IMR-90 (cell line): ENCODE results near the gene CLDN11. TPM values are rescaled to one million over a fixed set of nuclear protein-coding genes. Genes with fewer than 3 reads are reported as not detected.

ENCODE experiments used
- ATAC-seq: fragments of 200-7000 bp; cut with Tn5 transposase; 2 replicates; pipeline ENCODE4 v1.9.1; 2020; ENCODE audit warnings: low read depth, mild to moderate bottlenecking, moderate library complexity
- BruUV-seq: library from RNA; stranded (reverse); fragments of 400-500 nt; replicated peaks from 2 replicates; lab custom pipeline; 2021; lab: Mats Ljungman, UMichigan
- CTCF ChIA-PET: fragments of 300-600 bp; formaldehyde crosslinking; extraction: SDS; loops from one replicate; lab custom pipeline; 2021; ENCODE audit warnings: antibody characterized with exemption; lab: Yijun Ruan, JAX
- POLR2A ChIA-PET: fragments of 300-600 bp; sonication (Branson Sonifier 250); formaldehyde crosslinking; loops from one replicate; lab custom pipeline; 2022; ENCODE audit warnings: antibody characterized with exemption; ENCODE audit not compliant: unreplicated experiment; lab: Charles Lee
- DNase-seq: peaks from one replicate; pipeline ENCODE4 v3.0.0; 2013
- H2AFZ ChIP-seq: replicated peaks from 2 replicates; pipeline ENCODE3; 2013; ENCODE audit warnings: low read length, mild to moderate bottlenecking; ENCODE audit not compliant: poor library complexity
- H2AK5ac ChIP-seq: 2 replicates; pipeline ENCODE4 v1.6.1; 2013; ENCODE audit warnings: low read depth, low read length, inconsistent platforms
- H2AK9ac ChIP-seq: replicated peaks from 2 replicates; pipeline ENCODE3; 2013; ENCODE audit warnings: mild to moderate bottlenecking, low read depth, low read length, moderate library complexity; ENCODE audit not compliant: poor library complexity
- H2BK120ac ChIP-seq: 2 replicates; pipeline ENCODE4 v1.6.1; 2013; ENCODE audit warnings: low read depth, low read length, inconsistent platforms
- H2BK15ac ChIP-seq: 3 replicates; pipeline ENCODE4 v1.6.1; 2013; ENCODE audit warnings: low read depth, low read length, inconsistent platforms
- H2BK20ac ChIP-seq: 2 replicates; pipeline ENCODE4 v1.6.1; 2013; ENCODE audit warnings: low read depth, mild to moderate bottlenecking, inconsistent platforms, low read length, moderate library complexity
- H2BK5ac ChIP-seq: 2 replicates; pipeline ENCODE4 v1.6.1; 2013; ENCODE audit warnings: mild to moderate bottlenecking, low read depth, low read length, inconsistent platforms; ENCODE audit not compliant: poor library complexity, severe bottlenecking
- H3K14ac ChIP-seq: replicated peaks from 2 replicates; pipeline ENCODE4 v1.6.1; 2013; ENCODE audit warnings: low read depth, low read length, inconsistent platforms
- H3K18ac ChIP-seq: 2 replicates; pipeline ENCODE4 v1.6.1; 2013; ENCODE audit warnings: low read depth, low read length, control low read depth
- H3K23ac ChIP-seq: 2 replicates; pipeline ENCODE4 v1.6.1; 2013; ENCODE audit warnings: low read depth, low read length, inconsistent platforms
- H3K27ac ChIP-seq: 2 replicates; pipeline ENCODE4 v1.5.1; 2013; ENCODE audit warnings: mild to moderate bottlenecking, control low read depth, low read length; ENCODE audit not compliant: insufficient read depth
- H3K27me3 ChIP-seq: 2 replicates; pipeline ENCODE4 v1.6.1; 2013; ENCODE audit warnings: low read length; ENCODE audit not compliant: control insufficient read depth, insufficient read depth
- H3K36me3 ChIP-seq: 2 replicates; pipeline ENCODE4 v1.6.1; 2013; ENCODE audit warnings: low read length, mixed read lengths; ENCODE audit not compliant: control insufficient read depth, insufficient read depth
- H3K4ac ChIP-seq: 2 replicates; pipeline ENCODE4 v1.6.1; 2013; ENCODE audit warnings: low read depth, low read length, inconsistent platforms
- H3K4me1 ChIP-seq: 2 replicates; pipeline ENCODE4 v1.6.1; 2013; ENCODE audit warnings: low read length, mixed read lengths; ENCODE audit not compliant: control insufficient read depth, insufficient read depth
- H3K4me2 ChIP-seq: 2 replicates; pipeline ENCODE4 v1.6.1; 2013; ENCODE audit warnings: low read depth, mild to moderate bottlenecking, control low read depth, low read length, moderate library complexity
- H3K4me3 ChIP-seq: 2 replicates; pipeline ENCODE4 v1.5.1; 2013; ENCODE audit warnings: low read depth, mild to moderate bottlenecking, control low read depth, low read length, moderate library complexity; ENCODE audit not compliant: insufficient read depth
- H3K56ac ChIP-seq: 2 replicates; pipeline ENCODE4 v1.6.1; 2013; ENCODE audit warnings: low read length, inconsistent platforms; ENCODE audit not compliant: insufficient read depth; ENCODE audit errors: extremely low read depth
- H3K79me1 ChIP-seq, 2 experiments: 2 replicates each; pipeline ENCODE4 v1.6.1; 2013; ENCODE audit warnings: low read length in 2 of 2, inconsistent platforms in 1 of 2, low read depth in 1 of 2
- H3K9ac ChIP-seq: 2 replicates; pipeline ENCODE4 v1.6.1; 2013; ENCODE audit warnings: low read depth, low read length, control low read depth
- H3K9me1 ChIP-seq: 2 replicates; pipeline ENCODE4 v1.6.1; 2013; ENCODE audit warnings: low read length, inconsistent platforms; ENCODE audit not compliant: insufficient read depth
- H3K9me3 ChIP-seq: 2 replicates; pipeline ENCODE4 v1.6.1; 2013; ENCODE audit warnings: low read length; ENCODE audit not compliant: control insufficient read depth, insufficient read depth
- H4K20me1 ChIP-seq: 2 replicates; pipeline ENCODE4 v1.6.1; 2013; ENCODE audit warnings: low read length, inconsistent platforms; ENCODE audit not compliant: insufficient read depth
- H4K5ac ChIP-seq: 2 replicates; pipeline ENCODE4 v1.6.1; 2013; ENCODE audit warnings: mild to moderate bottlenecking, low read depth, low read length, control low read depth
- H4K8ac ChIP-seq, 2 experiments: 2 replicates each; pipeline ENCODE4 v1.6.1; 2013; ENCODE audit warnings: low read depth in 2 of 2, low read length in 2 of 2, control low read depth in 1 of 2, inconsistent platforms in 1 of 2
- H4K91ac ChIP-seq: 2 replicates; pipeline ENCODE4 v1.6.1; 2013; ENCODE audit warnings: low read depth, low read length, inconsistent platforms; ENCODE audit not compliant: insufficient read depth
- BHLHE40 ChIP-seq: fragments of 150-350 bp; IDR thresholded peaks from 2 replicates; pipeline ENCODE4 v1.6.1; 2016; ENCODE audit warnings: mild to moderate bottlenecking, low read depth, low read length
- CEBPB ChIP-seq: IDR thresholded peaks from 2 replicates; pipeline ENCODE4 v1.6.1; 2012; ENCODE audit warnings: low read depth, low read length, improper control_type of control experiment
- CHD1 ChIP-seq: IDR thresholded peaks from 2 replicates; pipeline ENCODE4 v1.6.1; 2012; ENCODE audit warnings: low read depth, low read length, improper control_type of control experiment
- ELK1 ChIP-seq: fragments of 150-350 bp; IDR thresholded peaks from 2 replicates; pipeline ENCODE4 v1.6.1; 2016; ENCODE audit warnings: low read depth, mild to moderate bottlenecking, low read length, moderate library complexity, borderline replicate concordance
- FOS ChIP-seq: fragments of 150-350 bp; IDR thresholded peaks from 2 replicates; pipeline ENCODE4 v1.6.1; 2016; ENCODE audit warnings: low read depth, low read length
- MAFK ChIP-seq: IDR thresholded peaks from 2 replicates; pipeline ENCODE4 v1.6.1; 2012; ENCODE audit warnings: low read depth, low read length, improper control_type of control experiment
- MAZ ChIP-seq: IDR thresholded peaks from 2 replicates; pipeline ENCODE4 v1.6.1; 2012; ENCODE audit warnings: low read depth, mild to moderate bottlenecking, low read length, improper control_type of control experiment, moderate library complexity, borderline replicate concordance
- MXI1 ChIP-seq: IDR thresholded peaks from 2 replicates; pipeline ENCODE4 v1.6.1; 2012; ENCODE audit warnings: low read depth, mild to moderate bottlenecking, low read length, moderate library complexity, borderline replicate concordance
- NFE2L2 ChIP-seq: fragments of 150-350 bp; IDR thresholded peaks from 2 replicates; pipeline ENCODE4 v1.6.1; 2016; ENCODE audit warnings: low read depth, mild to moderate bottlenecking, low read length
- POLR2A ChIP-seq: IDR thresholded peaks from 2 replicates; pipeline ENCODE4 v1.6.1; 2012; ENCODE audit warnings: mild to moderate bottlenecking, low read depth, low read length
- RAD21 ChIP-seq: IDR thresholded peaks from 2 replicates; pipeline ENCODE4 v1.6.1; 2012; ENCODE audit warnings: low read length, improper control_type of control experiment
- RCOR1 ChIP-seq: IDR thresholded peaks from 2 replicates; pipeline ENCODE4 v1.6.1; 2012; ENCODE audit warnings: mild to moderate bottlenecking, low read length, improper control_type of control experiment; ENCODE audit not compliant: insufficient replicate concordance
- RFX5 ChIP-seq: IDR thresholded peaks from 2 replicates; pipeline ENCODE4 v1.8.0; 2012; ENCODE audit warnings: low read depth, mild to moderate bottlenecking, low read length, moderate library complexity
- WGBS, 2 experiments: methylation state at CpG; one replicate each; pipeline versions ENCODE4 v1.1.5 to v1.1.7; 2013; ENCODE audit warnings: missing lambda C conversion rate in 2 of 2; ENCODE audit not compliant: insufficient read length in 1 of 2; ENCODE audit errors: extremely low coverage in 2 of 2; 5-methylcytosine and 5-hydroxymethylcytosine counted together
- dilution Hi-C: fragments of 300-500 bp; cut with HindIII; formaldehyde crosslinking; loops from one replicate; pipeline ENCODE4 v1.14.3; 2018; ENCODE audit warnings: low sequenced_read_pairs; ENCODE audit not compliant: unreplicated experiment
- in situ Hi-C: fragments of 300-500 bp; cut with MboI; formaldehyde crosslinking; loops from 3 replicates; pipeline ENCODE4 v1.14.3; 2019; ENCODE audit warnings: low sequenced_read_pairs, inconsistent platforms, mixed read lengths
- intact Hi-C: fragments of 100-400 bp; cut with micrococcal nuclease; formaldehyde crosslinking; loops from 2 replicates; pipeline ENCODE4 v1.10.0; 2022
- polyA plus RNA-seq, 3 experiments: library from polyadenylated mRNA; depleted of rRNA; stranded (reverse); fragments of >200 nt; gene quantifications; 2 replicates each; pipeline ENCODE4 v1.2.3, GENCODE V29; 2012; ENCODE audit warnings: low replicate concordance in 1 of 3
- total RNA-seq: library from RNA; depleted of rRNA; stranded (reverse); fragments of >200 nt; gene quantifications from 2 replicates; pipeline ENCODE4 v1.2.3, GENCODE V29; 2012
- TF ChIP-seq, protein P1 (sequence below): fragments of 150-350 bp; IDR thresholded peaks from 2 replicates; pipeline ENCODE4 v1.6.1; 2017; ENCODE audit warnings: mild to moderate bottlenecking, antibody characterized with exemption, low read length, low read depth
- TF ChIP-seq, protein P2 (sequence below): conservative IDR thresholded peaks from 2 replicates; pipeline ENCODE4 v1.5.1; 2012; ENCODE audit warnings: mild to moderate bottlenecking, low read depth, low read length, improper control_type of control experiment

Gene CLDN11
- total and polyA plus RNA-seq, 2 of the 4 experiments (the other 2 are of a cell fraction) = 245 to 318 TPM

DNA sequence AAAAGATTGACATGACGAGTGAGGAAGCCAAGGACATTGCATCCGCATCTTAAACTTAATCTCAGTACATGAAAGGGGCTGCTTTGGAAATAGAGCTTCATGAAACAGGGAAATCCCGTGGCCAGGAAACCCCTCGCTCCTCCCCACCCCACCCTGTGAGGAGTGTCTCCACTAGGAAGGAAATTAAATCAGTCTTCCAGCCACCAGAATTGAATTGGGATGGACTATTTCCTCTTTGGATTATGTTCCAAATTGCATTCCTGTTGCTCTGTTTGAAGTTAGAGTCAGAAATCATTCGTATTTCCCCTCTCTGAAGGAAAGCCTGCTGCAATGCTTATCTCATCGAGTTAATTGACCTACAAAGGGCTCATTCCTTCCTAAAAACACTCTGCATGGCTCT lies 35.8 kb downstream of the CLDN11 start:
- no peaks in the 10 kb centered on the region for H3K9me3 ChIP-seq
- no peak overlapping the region for H3K9ac ChIP-seq
- H3K4ac ChIP-seq = no peak overlapping the region
- no peak overlapping the region for H4K91ac ChIP-seq
- H3K4me1 ChIP-seq = no peaks in the 10 kb centered on the region
- no peak overlapping the region for H3K4me3 ChIP-seq
- H4K8ac ChIP-seq = no peak overlapping the region
- H3K27ac ChIP-seq = no peak overlapping the region
- no peak overlapping the region for H2BK20ac ChIP-seq
- no peak overlapping the region for H2AK9ac ChIP-seq
- CTCF ChIA-PET = no interaction called here
- no peak overlapping the region for H4K5ac ChIP-seq
- no peaks in the 10 kb centered on the region for H3K79me1 ChIP-seq
- no peak overlapping the region for H3K14ac ChIP-seq
- in situ Hi-C loops (no loop called here), intact Hi-C loops (no loop called here), dilution Hi-C loops (no loop called here)
- no peak overlapping the region for H3K56ac ChIP-seq
- H2AK5ac ChIP-seq = no peak overlapping the region
- no peaks in the 10 kb centered on the region for H3K27me3 ChIP-seq
- no peak for TF ChIP-seq NFE2L2
- TF ChIP-seq POLR2A = no peak
- TF ChIP-seq, protein P1, sequence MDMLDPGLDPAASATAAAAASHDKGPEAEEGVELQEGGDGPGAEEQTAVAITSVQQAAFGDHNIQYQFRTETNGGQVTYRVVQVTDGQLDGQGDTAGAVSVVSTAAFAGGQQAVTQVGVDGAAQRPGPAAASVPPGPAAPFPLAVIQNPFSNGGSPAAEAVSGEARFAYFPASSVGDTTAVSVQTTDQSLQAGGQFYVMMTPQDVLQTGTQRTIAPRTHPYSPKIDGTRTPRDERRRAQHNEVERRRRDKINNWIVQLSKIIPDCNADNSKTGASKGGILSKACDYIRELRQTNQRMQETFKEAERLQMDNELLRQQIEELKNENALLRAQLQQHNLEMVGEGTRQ = no peak
- no peak for TF ChIP-seq ELK1
- TF ChIP-seq MAZ = no peak
- no peak for TF ChIP-seq CEBPB
- no peak for TF ChIP-seq RCOR1
- no peak for TF ChIP-seq FOS
- no peak for TF ChIP-seq RAD21
- no peak for TF ChIP-seq RFX5
- no peak for TF ChIP-seq BHLHE40
- no peak for TF ChIP-seq MXI1
- TF ChIP-seq CHD1 = no peak
- TF ChIP-seq, protein P2, sequence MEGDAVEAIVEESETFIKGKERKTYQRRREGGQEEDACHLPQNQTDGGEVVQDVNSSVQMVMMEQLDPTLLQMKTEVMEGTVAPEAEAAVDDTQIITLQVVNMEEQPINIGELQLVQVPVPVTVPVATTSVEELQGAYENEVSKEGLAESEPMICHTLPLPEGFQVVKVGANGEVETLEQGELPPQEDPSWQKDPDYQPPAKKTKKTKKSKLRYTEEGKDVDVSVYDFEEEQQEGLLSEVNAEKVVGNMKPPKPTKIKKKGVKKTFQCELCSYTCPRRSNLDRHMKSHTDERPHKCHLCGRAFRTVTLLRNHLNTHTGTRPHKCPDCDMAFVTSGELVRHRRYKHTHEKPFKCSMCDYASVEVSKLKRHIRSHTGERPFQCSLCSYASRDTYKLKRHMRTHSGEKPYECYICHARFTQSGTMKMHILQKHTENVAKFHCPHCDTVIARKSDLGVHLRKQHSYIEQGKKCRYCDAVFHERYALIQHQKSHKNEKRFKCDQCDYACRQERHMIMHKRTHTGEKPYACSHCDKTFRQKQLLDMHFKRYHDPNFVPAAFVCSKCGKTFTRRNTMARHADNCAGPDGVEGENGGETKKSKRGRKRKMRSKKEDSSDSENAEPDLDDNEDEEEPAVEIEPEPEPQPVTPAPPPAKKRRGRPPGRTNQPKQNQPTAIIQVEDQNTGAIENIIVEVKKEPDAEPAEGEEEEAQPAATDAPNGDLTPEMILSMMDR = no peak
- no peak for TF ChIP-seq MAFK
- no peak overlapping the region for H2BK120ac ChIP-seq
- H2BK5ac ChIP-seq = no peak overlapping the region
- no peaks in the 10 kb centered on the region for H3K36me3 ChIP-seq
- no peak overlapping the region for H3K4me2 ChIP-seq
- ATAC-seq = no peak
- no peaks in the 10 kb centered on the region for H4K20me1 ChIP-seq
- 0 out of 2 replicates have a peak, but pooled peaks cover 4% of the 10 kb centered on the region for H3K9me1 ChIP-seq
- WGBS, 2 experiments = no CpG with 5 or more reads among the region's 6 CpGs
- BruUV-seq = no TSS peak
- no peak overlapping the region for H3K18ac ChIP-seq
- H3K23ac ChIP-seq = no peak overlapping the region
- POLR2A ChIA-PET = no interaction called here
- no peak overlapping the region for H2AFZ ChIP-seq
- DNase-seq = no peak
- no peak overlapping the region for H2BK15ac ChIP-seq
